ENCODE results near the gene CYP4A22.

Gene CYP4A22

GRCh38 chr1:47186267-47187185 is 49.3 kb downstream of the CYP4A22 start:
- no peak for DNase-seq (ENCODE audit: low read depth)
- TF ChIP-seq CTCF (conservative IDR thresholded peaks at IDR 0.05; ENCODE audit: control insufficient read depth, insufficient read depth, low read depth, low read length) = no peak

GRCh38 chr1:47187231-47187925 is 50.1 kb downstream of the CYP4A22 start:
- no peak for TF ChIP-seq CTCF (conservative IDR thresholded peaks at IDR 0.05; ENCODE audit: control insufficient read depth, insufficient read depth, low read depth, low read length)
- no peak for DNase-seq (ENCODE audit: low read depth)
- H3K4me3 ChIP-seq (ENCODE audit: control insufficient read depth, low read depth, low read length) = no peak overlapping the region

More at GRCh38 chr1:47186267-47187185, 49.3 kb downstream of the CYP4A22 start:
- no peak overlapping the region for H3K4me3 ChIP-seq (ENCODE audit: control insufficient read depth, low read depth, low read length)

DNA sequence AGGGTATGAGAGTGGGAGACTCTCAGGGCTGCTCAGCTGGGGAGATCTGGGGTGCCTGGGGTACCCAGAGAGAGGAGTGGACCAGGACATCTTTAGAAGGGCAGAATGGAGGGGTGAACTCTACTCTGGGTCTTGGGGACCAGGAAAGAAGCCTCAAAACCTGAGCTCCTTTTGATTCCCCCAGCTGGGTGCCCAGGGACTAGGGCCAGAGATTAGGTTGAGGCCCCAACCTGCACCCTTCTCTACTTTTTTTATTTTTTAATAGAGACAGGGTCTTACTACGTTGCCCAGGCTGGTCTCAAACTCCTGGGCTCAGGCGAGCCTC is 50.6 kb downstream of the CYP4A22 start:
- DNase-seq (ENCODE audit: low read depth) = no peak
- no peak for TF ChIP-seq CTCF (conservative IDR thresholded peaks at IDR 0.05; ENCODE audit: control insufficient read depth, insufficient read depth, low read depth, low read length)
- no peak overlapping the region for H3K4me3 ChIP-seq (ENCODE audit: control insufficient read depth, low read depth, low read length)

GRCh38 chr1:47188791-47189785 is 51.8 kb downstream of the CYP4A22 start:
- DNase-seq (ENCODE audit: low read depth) = no peak
- no peak overlapping the region for H3K4me3 ChIP-seq (ENCODE audit: control insufficient read depth, low read depth, low read length)
- TF ChIP-seq CTCF (conservative IDR thresholded peaks at IDR 0.05; ENCODE audit: control insufficient read depth, insufficient read depth, low read depth, low read length) = no peak

DNA sequence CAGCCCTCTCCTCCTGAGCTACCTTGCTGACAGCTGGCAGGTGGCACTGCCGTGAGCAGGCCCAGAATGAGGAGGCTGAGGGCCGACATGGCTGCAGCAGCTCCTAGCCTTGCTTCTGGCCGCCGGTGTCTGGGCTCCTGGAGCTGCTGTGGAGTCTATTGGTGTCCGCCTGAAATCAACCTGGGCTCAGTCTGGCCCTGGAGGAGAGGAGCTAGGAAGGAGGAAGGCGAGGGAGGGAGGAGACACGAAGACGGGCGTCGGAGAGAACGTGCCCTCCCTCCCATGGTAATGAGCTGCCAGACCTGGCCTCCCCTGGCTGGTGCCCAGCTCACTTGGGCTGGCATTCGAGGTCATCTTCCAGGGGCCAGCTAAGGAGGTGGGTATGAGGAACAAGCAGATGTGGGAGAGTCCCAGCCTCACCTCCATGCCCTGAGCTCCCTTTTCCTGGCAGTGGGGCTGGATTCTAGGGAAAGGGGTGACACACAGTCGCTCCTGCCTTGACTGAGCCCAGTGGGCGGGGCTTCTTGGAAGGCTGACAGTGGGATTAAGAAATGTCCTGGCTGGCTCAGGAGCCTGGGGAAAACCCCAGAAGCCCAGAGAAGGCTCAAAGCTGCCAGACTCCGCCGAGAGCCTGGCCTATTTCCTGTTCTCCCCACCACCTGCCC is 52.7 kb downstream of the CYP4A22 start, which contains the start of gene PDZK1IP1:
Gene PDZK1IP1, minus strand, starts transcription at position 193 of the 665 bp plus-strand sequence. Its CDS starts 104 bp downstream, at position 89.
- TF ChIP-seq CTCF (conservative IDR thresholded peaks at IDR 0.05; ENCODE audit: control insufficient read depth, insufficient read depth, low read depth, low read length) = no peak
- no peak within 1 kb of the TSS for H3K4me3 ChIP-seq (ENCODE audit: control insufficient read depth, low read depth, low read length)
- DNase-seq (ENCODE audit: low read depth) = peak; percentile 79

- no peak overlapping the region for H3K4me3 ChIP-seq (ENCODE audit: control insufficient read depth, low read depth, low read length)
- TF ChIP-seq CTCF (conservative IDR thresholded peaks at IDR 0.05; ENCODE audit: control insufficient read depth, insufficient read depth, low read depth, low read length) = no peak
These were observed 53.2 kb downstream of the CYP4A22 start for GRCh38 chr1:47190509-47190855.

More at GRCh38 chr1:47190509-47190855, 53.2 kb downstream of the CYP4A22 start:
- DNase-seq (ENCODE audit: low read depth) = no peak

Data from fibroblast of mammary gland (primary cell).